HTERT RPE-1 (cell line): ENCODE measurements around the gene ZNF586.
"Not testable (repeated sequence)": the region's sequence is repeated elsewhere in the genome, so short reads cannot be mapped to it uniquely, and the experiment has no call there.

Experiments
- in situ Hi-C: fragments of 300-500 bp; cut with MboI; formaldehyde crosslinking; loops from 4 replicates; pipeline ENCODE4 v1.14.3; 2020; ENCODE audit warnings: low sequenced_read_pairs

Gene ZNF586

DNA sequence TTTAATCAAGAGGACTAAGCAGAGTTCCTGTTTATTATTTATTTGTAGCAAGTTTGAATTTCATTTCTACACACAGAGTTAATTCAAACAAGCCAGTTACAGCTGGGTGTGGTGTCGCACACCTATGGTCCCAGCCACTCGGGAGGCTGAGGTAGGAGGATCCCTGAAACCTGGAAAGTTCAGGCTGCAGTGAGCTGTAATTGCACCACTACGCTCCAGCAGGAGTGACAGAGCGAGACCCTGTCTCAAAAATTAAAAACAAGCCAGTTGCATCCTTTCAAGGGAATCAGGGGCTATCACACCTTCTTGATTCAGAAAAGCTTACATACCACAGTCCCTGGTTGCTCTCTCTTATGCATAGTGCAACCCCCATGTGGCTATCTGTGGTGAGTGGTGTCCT, 19.8 kb downstream of the ZNF586 start:
- in situ Hi-C loops: no loop called here

DNA sequence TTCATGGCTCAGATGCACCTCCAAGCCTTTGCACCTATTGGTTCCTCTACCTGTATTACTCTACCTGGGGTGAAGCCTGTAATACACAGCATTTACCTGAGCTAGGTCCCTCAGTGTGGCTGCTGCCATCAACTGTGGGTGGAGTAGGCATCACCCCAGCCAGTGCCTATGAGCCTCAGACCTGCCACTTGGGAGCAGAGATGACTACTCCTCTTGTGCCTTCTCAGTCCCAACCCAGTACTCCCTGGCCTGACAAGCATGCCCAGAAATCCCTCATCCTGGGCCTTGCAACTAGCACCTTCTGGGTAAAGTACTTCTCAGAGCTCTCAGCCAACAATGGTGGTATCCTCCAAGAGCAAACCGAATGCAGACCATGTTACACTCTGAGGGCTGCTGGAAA, 27.1 kb downstream of the ZNF586 start:
- in situ Hi-C loops: not testable (repeated sequence)

DNA sequence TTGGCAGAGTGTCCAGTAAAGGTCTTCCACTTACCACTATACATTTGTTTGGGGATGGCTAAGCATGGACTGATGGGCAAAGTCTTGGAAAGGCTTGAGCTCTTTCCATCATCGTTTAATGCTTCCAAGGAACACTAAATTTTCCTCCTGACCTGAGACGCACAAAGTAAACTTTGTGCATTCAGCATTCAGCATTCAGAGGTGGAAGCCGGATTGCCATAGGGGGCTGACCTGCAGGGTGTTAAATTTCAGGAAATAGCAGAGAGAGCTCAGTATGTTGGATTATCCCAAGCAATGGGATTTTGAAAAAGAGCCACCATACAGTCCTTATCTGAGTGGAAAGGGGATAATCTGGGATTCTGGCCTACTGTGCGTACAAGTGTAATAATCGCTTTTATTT, 31.2 kb downstream of the ZNF586 start:
- in situ Hi-C loops: no loop called here

DNA sequence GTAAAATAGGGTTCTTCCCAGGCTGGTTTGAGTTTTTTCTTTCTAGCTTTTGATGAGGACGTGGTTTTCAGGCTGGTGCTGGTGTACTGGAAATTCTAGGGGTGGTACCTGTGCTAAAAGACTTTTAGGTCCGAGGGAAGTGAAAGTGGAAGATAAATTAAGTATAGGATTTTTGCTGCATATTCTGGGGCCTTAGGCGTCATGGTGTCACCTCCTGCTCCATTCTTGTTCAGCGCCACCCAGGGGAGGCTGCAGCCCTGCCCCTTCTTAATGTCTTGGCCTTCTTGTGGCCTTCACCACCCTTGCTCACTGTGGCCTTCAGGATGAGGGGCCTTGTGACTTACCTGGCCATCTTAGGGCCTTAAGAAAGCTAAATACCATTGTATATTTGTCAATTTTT, 32.8 kb downstream of the ZNF586 start:
- in situ Hi-C loops: no loop called here

DNA sequence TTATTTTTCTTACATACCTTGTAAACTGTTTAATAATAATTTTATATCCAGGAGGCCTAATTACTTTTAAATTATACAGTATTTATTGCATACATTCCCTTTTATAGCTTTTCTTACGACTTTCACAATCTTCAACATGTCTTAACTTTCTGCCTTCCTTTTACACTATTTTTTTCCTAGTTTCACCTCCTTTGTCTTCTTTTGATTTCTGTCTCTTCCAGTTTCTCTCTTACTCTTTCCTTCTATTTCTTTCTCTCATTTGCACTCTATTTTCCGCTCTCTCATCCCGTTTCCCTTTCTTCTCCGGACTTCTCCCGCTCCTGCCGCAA, 33.8 kb downstream of the ZNF586 start:
- in situ Hi-C loops: no loop called here

DNA sequence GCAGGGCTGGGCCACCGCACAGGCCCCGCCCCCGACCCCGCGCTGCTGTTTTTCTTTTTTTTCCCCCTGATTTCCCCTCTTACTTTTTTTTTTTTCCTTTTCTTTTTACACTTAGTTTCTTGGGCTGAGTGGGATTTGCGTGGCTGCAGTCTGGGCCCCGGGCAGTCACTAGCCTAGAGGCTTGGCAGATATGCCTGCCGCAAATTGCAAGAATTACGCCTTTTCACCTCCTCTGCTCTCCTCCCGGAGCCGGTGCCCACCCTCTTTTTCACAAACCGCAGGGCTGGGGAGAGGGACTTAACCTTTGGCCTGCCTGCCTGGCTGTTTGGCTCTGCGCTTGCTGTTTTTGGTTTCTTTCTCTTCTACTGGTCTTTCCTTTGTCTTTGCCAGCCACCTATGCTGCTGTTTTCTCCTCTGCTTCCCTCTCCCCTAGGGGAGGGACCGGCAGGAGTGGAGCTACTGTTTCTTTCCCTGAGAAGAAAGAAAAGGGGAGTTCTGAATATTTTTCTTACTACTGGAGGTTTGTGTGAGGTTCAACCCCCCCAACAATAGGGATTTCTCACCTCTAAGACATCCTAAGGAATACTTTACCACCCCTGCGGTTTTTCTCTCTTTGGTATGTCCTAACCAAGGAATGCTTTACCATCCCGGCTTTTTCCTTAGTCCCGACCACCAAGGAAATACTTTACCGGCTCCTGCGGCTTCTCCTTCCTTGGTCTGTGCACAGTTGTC, 34.3 kb downstream of the ZNF586 start:
- in situ Hi-C loops: no loop called here

DNA sequence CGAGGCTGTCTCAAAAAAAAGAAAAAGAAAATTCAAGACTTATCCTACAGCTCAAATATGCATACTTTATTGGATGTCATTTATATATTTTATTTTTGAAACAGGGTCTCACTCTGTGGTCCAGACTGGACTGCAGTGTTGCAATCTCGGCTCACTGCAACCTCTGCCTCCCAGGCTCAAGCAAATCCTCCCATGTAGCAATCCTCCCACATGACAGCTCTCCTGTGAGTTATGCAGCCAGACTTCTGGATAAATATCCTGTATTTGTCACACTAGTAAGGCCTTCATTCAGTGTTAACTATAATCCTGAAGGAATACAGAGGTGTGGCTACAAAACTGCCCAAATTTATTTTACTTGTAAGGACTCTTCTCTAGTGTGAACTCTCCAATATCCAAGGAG, 38.1 kb downstream of the ZNF586 start:
- in situ Hi-C loops: no loop called here

DNA sequence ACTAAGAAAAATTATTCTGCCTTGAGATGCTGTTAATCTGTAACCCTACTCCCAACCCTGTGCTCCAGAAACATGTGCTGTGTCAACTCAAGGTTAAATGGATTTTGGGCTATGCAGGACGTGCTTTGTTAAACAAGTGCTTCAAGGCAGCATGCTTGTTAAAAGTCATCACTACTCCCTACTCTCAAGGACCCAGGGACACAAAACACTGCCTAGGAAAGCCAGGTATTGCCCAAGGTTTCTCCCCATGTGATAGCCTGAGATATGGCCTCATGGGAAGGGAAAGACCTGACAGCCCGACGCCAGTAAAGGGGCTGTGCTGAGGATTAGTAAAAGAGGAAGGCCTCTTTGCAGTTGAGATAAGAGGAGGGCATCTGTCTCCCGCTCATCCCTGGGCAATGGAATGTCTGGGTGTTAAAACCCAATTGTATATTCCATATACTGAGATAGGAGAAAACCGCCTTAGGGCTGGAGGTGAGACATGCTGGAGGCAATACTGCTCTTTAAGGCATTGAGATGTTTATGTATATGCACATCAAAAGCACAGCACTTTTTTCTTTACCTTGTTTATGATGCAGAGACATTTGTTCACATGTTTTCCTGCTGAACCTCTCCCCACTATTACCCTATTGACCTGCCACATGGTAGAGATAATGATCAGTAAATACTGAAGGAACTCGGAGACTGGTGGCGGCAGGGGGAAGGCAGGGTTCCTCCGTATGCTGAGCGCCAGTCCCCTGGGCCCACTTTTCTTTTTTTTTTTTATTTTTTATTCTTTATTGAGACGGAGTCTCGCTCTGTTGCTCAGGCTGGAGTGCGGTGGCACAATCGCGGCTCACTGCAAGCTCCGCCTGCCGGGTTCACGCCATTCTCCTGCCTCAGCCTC, 41.2 kb downstream of the ZNF586 start:
- in situ Hi-C loops: not testable (repeated sequence)

DNA sequence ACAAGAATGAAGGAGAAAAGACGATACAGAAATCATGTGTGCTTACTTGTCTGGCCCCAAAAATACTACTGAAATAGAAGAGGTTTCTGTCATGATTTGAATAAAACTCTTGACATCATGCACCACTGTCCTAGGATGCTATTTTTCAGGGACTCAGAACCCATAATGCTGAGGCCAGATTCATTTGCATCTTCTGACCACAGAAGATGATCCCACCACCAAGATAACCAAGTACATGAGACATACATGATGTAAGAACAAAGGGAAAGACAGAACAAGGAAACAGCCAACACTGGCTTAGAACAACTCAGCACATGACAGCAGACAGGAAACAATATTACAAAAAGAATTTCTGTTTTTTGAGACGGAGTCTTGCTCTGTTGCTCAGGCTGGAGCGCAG, 42.8 kb downstream of the ZNF586 start:
- in situ Hi-C loops: no loop called here

DNA sequence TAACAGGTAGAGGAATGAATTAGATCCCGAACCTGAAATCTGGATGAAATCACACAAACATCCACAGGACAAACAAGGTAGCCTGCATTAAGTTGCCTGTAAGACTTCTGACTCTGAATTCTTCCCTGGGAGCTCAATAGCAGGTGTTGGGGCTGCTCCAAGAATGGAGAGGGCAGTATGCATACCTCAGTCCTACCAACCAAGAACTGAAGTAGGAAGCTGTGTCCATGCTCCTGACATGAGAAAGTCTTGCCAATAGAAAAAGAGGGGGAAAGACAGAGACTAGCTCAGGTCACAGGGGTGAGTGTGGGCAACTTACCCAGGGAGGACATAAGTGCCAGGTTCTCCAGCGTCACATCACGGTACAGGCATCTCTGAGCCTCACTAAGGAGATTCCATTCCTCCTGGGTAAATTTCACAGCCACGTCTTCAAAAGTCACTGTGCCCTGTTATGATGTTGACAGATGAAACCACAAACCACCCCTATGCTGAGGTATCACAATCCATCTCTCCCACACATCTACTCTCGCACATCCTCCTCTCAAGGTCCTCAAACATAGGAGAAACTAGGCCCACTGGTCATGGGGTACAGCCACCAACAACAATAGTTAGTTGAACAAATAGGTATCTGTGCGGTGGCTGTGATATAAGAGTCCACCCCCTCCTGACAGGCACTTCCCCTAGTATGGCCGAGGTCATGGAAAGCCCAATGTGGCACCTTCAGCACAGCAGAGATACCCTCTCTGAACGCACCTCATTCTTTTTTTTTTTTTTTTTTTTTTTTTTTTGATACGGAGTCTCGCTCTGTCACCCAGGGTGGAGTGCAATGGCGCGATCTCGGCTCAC, 43.7 kb downstream of the ZNF586 start:
- in situ Hi-C loops: not testable (repeated sequence)

DNA sequence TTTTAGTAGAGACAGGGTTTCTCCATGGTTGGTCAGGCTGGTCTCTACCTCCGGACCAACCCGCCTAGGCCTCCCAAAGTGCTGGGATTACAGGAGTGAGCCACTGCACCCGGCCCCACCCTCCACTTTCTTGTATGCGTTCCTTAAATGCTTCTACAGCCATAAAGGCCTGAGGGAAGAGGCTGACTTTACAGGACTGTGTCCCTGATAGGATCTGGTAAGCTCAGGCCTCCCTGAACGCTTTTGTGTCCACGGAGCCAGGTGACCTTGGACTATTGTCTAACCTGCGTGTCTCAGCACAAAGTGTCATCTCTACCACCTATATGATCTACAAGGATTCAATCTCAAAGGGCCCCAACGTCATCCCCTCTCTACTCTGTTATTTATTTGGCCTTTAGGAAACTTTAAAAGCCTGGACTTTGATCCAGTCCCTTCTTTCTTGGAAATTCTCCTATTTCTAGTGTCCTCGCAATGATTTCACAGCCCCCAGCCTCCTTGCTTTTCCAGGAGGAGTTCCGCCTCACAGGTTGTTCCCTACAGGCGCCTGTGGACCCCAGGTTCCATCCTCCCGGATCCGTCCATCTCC, 44.5 kb downstream of the ZNF586 start:
- in situ Hi-C loops: no loop called here

DNA sequence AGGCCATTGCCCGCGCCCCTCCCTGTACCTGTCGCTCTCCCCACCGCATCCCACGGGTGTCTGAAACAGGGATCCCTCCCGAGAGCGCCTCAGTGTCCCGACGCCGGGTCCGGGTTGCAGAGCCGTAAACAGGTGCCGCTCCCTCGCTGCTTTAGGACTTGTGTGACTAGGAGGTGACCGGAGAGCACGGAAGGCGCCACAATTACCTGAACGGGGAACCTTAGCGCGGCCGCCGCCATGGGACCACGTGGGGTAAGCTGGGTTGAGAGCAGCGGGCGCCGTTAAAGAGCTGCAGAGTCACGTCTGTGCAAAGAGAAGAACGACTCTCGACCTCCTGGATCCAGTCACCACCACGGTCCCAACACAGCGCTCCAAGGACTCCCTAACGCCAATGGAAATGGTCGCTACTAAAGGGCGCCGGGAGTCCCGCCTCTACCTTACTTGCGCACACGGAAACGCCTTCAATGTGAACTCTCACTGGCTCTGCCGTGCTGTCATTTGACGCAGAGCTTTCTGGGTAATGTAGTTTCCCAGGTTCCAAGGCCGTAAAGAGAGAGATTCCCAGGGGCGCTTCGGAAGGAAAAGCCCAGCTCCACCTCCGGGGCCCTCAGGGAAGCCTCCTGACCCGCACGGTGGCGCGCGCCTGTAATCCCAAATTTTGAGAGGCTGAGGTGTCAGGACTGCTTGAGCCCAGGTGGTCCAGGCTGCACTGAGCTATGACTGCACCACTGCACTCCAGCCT, 45.2 kb downstream of the ZNF586 start, which contains the start of gene ZNF552:
ZNF552 (minus strand) TSS at position 409 of the 742 bp plus-strand sequence; CDS start at position 239, 170 bp downstream.
- in situ Hi-C loops: no loop called here

DNA sequence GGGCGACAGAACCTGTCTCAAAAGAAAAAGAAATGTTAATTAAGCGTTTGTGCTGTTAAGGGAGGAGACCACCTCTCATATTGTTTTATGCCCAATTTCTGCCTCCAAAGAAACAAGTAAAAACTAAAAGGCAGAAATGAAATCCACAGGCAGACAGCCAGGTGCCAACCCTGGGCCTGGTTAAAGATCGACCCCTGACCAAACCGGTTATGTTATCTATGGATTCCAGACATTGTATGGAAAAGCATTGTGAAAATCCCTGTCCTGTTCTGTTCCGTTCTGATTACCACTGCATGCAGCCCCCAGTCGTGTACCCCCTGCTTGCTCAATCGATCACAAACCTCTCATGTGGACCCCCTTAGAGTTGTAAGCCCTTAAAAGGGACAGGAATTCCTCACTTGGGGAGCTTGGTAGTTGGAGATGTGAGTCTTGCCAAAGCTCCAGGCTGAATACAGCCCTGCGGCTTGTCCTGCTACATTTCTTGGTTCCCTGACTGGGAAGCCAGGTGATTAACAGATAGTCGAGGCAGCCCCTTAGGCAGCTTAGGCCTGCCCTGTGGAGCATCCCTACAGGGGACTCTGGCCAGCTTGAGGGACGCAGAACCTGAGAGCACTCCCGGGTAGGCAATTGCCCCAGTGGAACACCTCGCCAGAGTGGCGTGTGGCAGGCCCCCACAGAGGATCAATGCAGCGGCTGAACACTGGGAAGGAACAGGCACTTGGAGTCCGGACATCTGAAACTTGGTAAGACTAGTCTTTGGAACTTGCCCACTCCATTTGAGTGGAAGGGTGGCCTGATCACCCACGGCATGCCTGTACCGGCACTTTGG, 46.0 kb downstream of the ZNF586 start:
- in situ Hi-C loops: no loop called here

DNA sequence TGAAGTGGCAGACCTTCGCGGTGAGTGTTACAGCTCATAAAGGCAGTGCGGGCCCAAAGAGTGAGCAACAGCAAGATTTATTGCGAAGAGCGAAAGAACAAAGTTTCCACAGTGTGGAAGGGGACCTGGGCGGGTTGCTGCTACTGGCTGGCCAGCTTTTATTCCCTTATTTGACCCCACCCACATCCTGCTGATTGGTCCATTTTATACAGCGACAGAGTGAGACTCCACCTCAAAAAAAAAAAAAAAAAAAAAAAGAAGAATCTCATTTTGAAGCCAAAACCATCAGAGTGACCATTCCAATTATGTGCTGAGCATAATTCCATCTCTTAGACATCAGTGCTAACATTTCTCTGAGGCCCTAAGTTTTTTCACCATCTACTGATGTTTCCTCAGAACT, 47.2 kb downstream of the ZNF586 start:
- in situ Hi-C loops: no loop called here

DNA sequence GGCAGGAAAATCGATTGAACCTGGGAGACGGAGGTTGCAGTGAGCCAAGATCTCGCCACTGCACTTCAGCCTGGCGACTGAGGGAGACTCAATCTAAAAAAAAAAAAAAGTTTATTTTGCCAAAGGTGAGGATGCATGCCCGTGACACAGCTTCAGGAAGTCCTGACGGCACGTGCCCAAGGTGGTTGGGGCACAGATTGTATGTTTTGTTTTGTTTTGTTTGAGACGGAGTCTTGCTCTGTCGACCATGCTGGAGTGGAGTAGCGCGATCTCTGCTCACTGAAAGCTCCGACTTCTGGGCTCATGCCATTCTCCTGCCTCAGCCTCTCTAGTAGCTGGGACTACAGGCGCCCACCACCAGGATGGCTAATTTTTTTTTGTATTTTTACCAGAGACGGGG, 48.5 kb downstream of the ZNF586 start:
- in situ Hi-C loops: no loop called here

DNA sequence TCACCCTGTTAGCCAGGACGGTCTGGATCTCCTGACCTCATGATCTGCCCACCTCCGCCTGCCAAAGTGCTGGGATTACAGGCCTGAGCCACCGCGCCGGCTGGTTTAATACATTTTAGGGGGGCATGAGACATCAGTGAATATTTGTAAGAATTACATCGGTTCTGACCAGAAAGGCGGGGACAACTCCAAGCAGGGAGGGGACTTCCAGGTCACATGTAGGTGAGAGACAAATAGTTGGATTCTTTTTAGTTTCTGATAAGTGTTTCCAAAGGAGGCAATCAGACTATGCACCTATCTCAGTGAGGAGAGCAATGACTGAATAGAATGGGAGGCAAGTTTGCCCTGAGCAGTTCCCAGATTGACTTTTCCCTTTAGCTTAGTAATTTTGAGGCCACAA, 48.9 kb downstream of the ZNF586 start:
- in situ Hi-C loops: no loop called here

DNA sequence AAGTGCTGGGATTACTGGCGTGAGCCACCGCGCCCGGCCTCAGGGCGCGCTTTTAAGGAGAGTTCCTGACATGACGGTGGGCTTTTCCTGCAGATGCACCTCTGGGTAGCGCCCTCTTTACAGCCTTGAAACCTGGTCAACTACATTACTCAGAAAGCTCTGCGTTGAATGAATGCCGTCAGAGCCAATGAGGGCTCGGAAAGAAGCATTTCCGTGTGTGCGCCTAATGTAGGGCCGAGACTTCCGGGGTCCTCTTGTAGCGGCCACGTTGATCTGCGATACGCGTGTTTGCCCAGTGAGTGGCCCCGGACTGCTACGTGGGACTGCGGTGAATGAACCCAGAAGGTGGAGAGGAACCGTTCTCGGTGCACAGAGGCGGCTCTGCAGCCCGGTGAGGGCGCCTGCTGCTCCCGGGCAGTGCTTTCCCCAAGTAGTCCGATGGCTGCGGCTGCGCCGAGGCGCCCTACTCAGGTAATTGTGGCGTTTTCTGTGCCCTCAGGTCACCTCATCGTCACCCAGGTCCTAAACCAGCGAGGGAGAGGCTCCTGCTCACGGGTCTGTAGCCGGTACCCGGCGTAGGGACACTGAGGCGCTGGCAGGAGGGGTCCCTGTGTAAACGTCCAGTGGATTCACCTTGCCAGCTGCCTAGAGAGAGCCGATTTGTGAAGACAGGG, 50.1 kb downstream of the ZNF586 start:
- in situ Hi-C loops: no loop called here

DNA sequence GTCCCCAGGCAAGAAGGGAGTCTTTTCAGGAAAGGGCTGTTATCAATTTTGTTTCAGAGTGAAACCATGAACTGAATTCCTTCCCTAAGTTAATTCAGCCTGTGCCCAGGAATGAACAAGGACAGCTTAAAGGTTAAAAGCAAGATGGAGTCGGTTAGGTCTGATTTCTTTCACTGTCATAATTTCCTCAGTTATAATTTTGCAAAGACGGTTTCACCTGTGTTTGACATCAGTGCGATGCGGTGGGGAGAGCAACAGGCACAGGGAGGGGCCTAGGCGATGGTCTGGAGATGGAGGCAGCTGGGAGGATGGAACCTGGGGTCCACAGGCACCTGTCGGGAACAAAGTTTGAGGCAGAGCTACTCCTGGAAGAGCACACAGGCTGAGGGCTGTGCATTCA, 51.1 kb downstream of the ZNF586 start:
- in situ Hi-C loops: no loop called here

DNA sequence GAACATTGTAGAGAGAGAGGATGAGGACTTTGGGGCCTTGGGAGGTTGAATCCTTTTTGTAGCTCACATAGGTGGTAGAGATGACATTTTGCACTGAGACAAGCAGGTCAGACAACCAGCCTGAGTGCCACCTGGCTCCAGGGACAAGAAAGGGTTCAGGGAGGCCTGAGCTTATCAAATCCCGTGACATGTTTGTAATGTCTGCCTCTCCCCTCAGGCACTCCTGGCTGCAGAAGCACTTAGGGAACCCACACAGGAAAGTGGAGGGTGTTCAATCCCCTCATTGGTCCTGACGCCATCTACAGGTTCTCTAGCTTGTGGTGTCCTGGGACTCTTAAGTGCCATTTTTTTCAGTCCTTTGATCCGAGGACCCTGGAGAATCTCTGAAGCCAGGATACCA, 51.6 kb downstream of the ZNF586 start:
- in situ Hi-C loops: not testable (repeated sequence)
